H9 (cell line): ENCODE data around the gene TMEM163. TPM values are rescaled to one million over a fixed set of nuclear protein-coding genes. Genes with fewer than 3 reads are reported as not detected.

ENCODE experiments used
- DNase-seq: peaks from one replicate; pipeline ENCODE4 v3.0.0-alpha.2; 2017
- H2AFZ ChIP-seq: one replicate; pipeline ENCODE4 v1.6.1; 2013; ENCODE audit warnings: mild to moderate bottlenecking, low read length, control low read depth, moderate library complexity
- H2AK5ac ChIP-seq: 2 replicates; pipeline ENCODE4 v1.6.1; 2013; ENCODE audit warnings: low read length, control low read depth, mixed read lengths; ENCODE audit not compliant: insufficient read length
- H2BK120ac ChIP-seq: one replicate; pipeline ENCODE4 v1.6.1; 2013; ENCODE audit warnings: low read depth, mild to moderate bottlenecking, low read length, control low read depth, inconsistent platforms; ENCODE audit not compliant: poor library complexity, severe bottlenecking
- H2BK12ac ChIP-seq: 2 replicates; pipeline ENCODE4 v1.6.1; 2013; ENCODE audit warnings: low read length, control low read depth, mixed read lengths, low read depth; ENCODE audit not compliant: insufficient read length
- H2BK15ac ChIP-seq: 2 replicates; pipeline ENCODE4 v1.6.1; 2013; ENCODE audit warnings: low read depth, low read length, control low read depth
- H2BK20ac ChIP-seq: one replicate; pipeline ENCODE4 v1.6.1; 2013; ENCODE audit warnings: low read depth, mild to moderate bottlenecking, low read length, control low read depth, inconsistent platforms; ENCODE audit not compliant: poor library complexity, severe bottlenecking
- H2BK5ac ChIP-seq: 2 replicates; pipeline ENCODE4 v1.6.1; 2013; ENCODE audit warnings: low read length, control low read depth, mixed read lengths; ENCODE audit not compliant: insufficient read length
- H3K14ac ChIP-seq: 2 replicates; pipeline ENCODE4 v1.6.1; 2013; ENCODE audit warnings: low read length, control low read depth; ENCODE audit not compliant: insufficient read depth
- H3K18ac ChIP-seq: 2 replicates; pipeline ENCODE4 v1.6.1; 2013; ENCODE audit warnings: low read depth, mild to moderate bottlenecking, mixed read lengths, low read length, control low read depth; ENCODE audit not compliant: insufficient read length
- H3K23ac ChIP-seq: 2 replicates; pipeline ENCODE4 v1.6.1; 2013; ENCODE audit warnings: low read length, control low read depth, mixed read lengths, low read depth; ENCODE audit not compliant: insufficient read length
- H3K23me2 ChIP-seq: 2 replicates; pipeline ENCODE4 v1.6.1; 2013; ENCODE audit warnings: low read depth, mild to moderate bottlenecking, mixed read lengths, low read length, control low read depth; ENCODE audit not compliant: insufficient read length, poor library complexity, severe bottlenecking
- H3K27ac ChIP-seq: 2 replicates; pipeline ENCODE4 v1.5.1; 2013; ENCODE audit warnings: low read length, control low read depth, mixed read lengths, low read depth; ENCODE audit not compliant: insufficient read length
- H3K27me3 ChIP-seq: 2 replicates; pipeline ENCODE4 v1.6.1; 2013; ENCODE audit warnings: low read length, control low read depth, inconsistent platforms; ENCODE audit not compliant: insufficient read depth
- H3K4ac ChIP-seq: 2 replicates; pipeline ENCODE4 v1.6.1; 2013; ENCODE audit warnings: low read depth, mild to moderate bottlenecking, control low read depth, inconsistent platforms, low read length, moderate library complexity
- H3K4me1 ChIP-seq: 2 replicates; pipeline ENCODE4 v1.6.1; 2013; ENCODE audit warnings: low read length, control low read depth, inconsistent platforms; ENCODE audit not compliant: insufficient read depth
- H3K4me2 ChIP-seq: 2 replicates; pipeline ENCODE4 v1.6.1; 2013; ENCODE audit warnings: low read length, control low read depth, mixed read lengths; ENCODE audit not compliant: insufficient read length, insufficient read depth
- H3K56ac ChIP-seq: 2 replicates; pipeline ENCODE4 v1.6.1; 2013; ENCODE audit warnings: low read depth, mild to moderate bottlenecking, mixed read lengths, low read length, control low read depth; ENCODE audit not compliant: insufficient read length
- H3K79me1 ChIP-seq: 2 replicates; pipeline ENCODE4 v1.6.1; 2013; ENCODE audit warnings: low read depth, mild to moderate bottlenecking, moderate library complexity, low read length, control low read depth, inconsistent platforms; ENCODE audit not compliant: insufficient read depth, poor library complexity, severe bottlenecking
- H3K79me2 ChIP-seq: 2 replicates; pipeline ENCODE4 v1.6.1; 2013; ENCODE audit warnings: low read length, control low read depth, inconsistent platforms; ENCODE audit not compliant: insufficient read depth
- H3K9ac ChIP-seq: 2 replicates; pipeline ENCODE4 v1.6.1; 2013; ENCODE audit warnings: low read length, control low read depth, mixed read lengths; ENCODE audit not compliant: insufficient read length; ENCODE audit errors: extremely low read depth
- H3K9me3 ChIP-seq: one replicate; pipeline ENCODE4 v1.6.1; 2013; ENCODE audit warnings: low read depth, low read length, inconsistent platforms; ENCODE audit not compliant: control insufficient read depth
- H3T11ph ChIP-seq: one replicate; pipeline ENCODE4 v1.6.1; 2013; ENCODE audit warnings: mild to moderate bottlenecking, low read length, control low read depth, inconsistent platforms
- H4K20me1 ChIP-seq: one replicate; pipeline ENCODE4 v1.6.1; 2013; ENCODE audit not compliant: control insufficient read depth, insufficient read length, insufficient read depth
- H4K5ac ChIP-seq: 2 replicates; pipeline ENCODE4 v1.6.1; 2013; ENCODE audit warnings: low read depth, mild to moderate bottlenecking, mixed read lengths, low read length, control low read depth; ENCODE audit not compliant: insufficient read length
- H4K8ac ChIP-seq: replicated peaks from 2 replicates; pipeline ENCODE4 v1.6.1; 2013; ENCODE audit warnings: low read length, control low read depth, mixed read lengths, low read depth; ENCODE audit not compliant: insufficient read length
- H4K91ac ChIP-seq: 2 replicates; pipeline ENCODE4 v1.6.1; 2013; ENCODE audit warnings: low read depth, mild to moderate bottlenecking, moderate library complexity, mixed read lengths, low read length, control low read depth; ENCODE audit not compliant: insufficient read length
- H3K27ac Mint-ChIP-seq, 3 experiments: 2 replicates in 2 of 3; 3 replicates in 1 of 3; pipeline ENCODE4 v1.8.0; 2020 to 2021; ENCODE audit warnings: mixed read lengths in 3 of 3, mild to moderate bottlenecking in 1 of 3, moderate library complexity in 1 of 3
- H3K27me3 Mint-ChIP-seq: 2 replicates; pipeline ENCODE4 v1.8.0; 2021; ENCODE audit warnings: low read depth, mild to moderate bottlenecking, moderate library complexity, mixed read lengths
- H3K36me3 Mint-ChIP-seq, 3 experiments: 2 replicates in 2 of 3; 3 replicates in 1 of 3; pipeline ENCODE4 v1.8.0; 2020 to 2021; ENCODE audit warnings: low read depth in 3 of 3, mixed read lengths in 3 of 3; ENCODE audit not compliant: insufficient read depth in 1 of 3
- H3K4me1 Mint-ChIP-seq, 2 experiments: 2 replicates each; pipeline ENCODE4 v1.8.0; 2020; ENCODE audit warnings: mixed read lengths in 2 of 2
- H3K4me3 Mint-ChIP-seq, 2 experiments: 2 replicates in 1 of 2; 3 replicates in 1 of 2; pipeline ENCODE4 v1.8.0; 2020 to 2021; ENCODE audit warnings: mild to moderate bottlenecking in 2 of 2, mixed read lengths in 2 of 2, moderate library complexity in 1 of 2
- H3K9me3 Mint-ChIP-seq, 2 experiments: 2 replicates in 1 of 2; 3 replicates in 1 of 2; pipeline ENCODE4 v1.8.0; 2020; ENCODE audit warnings: mild to moderate bottlenecking in 2 of 2, mixed read lengths in 2 of 2, moderate library complexity in 1 of 2
- CTCF ChIP-seq: fragments of 200-600 bp; sonication (generic); conservative IDR thresholded peaks from 3 replicates; pipeline ENCODE4 v1.8.0; 2021; ENCODE audit warnings: antibody characterized with exemption, mild to moderate bottlenecking
- WGBS: extraction: QIAGEN DNeasy Blood & Tissue Kit; methylation state at CpG from one replicate; pipeline ENCODE4 v1.1.7; 2013; ENCODE audit warnings: missing lambda C conversion rate, low lambda C conversion rate, mixed read lengths; ENCODE audit not compliant: insufficient read length; ENCODE audit errors: extremely low coverage; 5-methylcytosine and 5-hydroxymethylcytosine counted together
- total RNA-seq: library from RNA; stranded (reverse); gene quantifications from 2 replicates; pipeline ENCODE4 v1.2.1, GENCODE V29; 2021

Gene TMEM163
- total RNA-seq, 1 experiment from 2014 or later, result 0.39 TPM

GRCh38 chr2:134764164-134764563 lies 45.4 kb upstream of the TMEM163 start:
- Mint-ChIP-seq H3K27ac (no peak overlapping the region), H3K4me1 (no peaks in the 10 kb centered on the region), H3K4me3 (no peak overlapping the region), H3K27me3 (no peaks in the 10 kb centered on the region), H3K36me3 (peaks cover 0 to 4% (median 3%) of the 10 kb centered on the region in 3 experiments; a peak in 3 of 7 replicates), H3K9me3 (peaks cover 7 to 10% of the 10 kb centered on the region in 2 experiments; a peak in 4 of 5 replicates)
- Histone ChIP-seq H4K5ac (no peak overlapping the region), H3K9me3 (no peaks in the 10 kb centered on the region), H2AK5ac (no peak overlapping the region), H3K23ac (no peak overlapping the region), H3K27ac (no peak overlapping the region), H3K18ac (no peak overlapping the region), H2BK20ac (no peak overlapping the region), H4K91ac (no peak overlapping the region), H3K4me1 (no peaks in the 10 kb centered on the region), H3K27me3 (no peaks in the 10 kb centered on the region), H4K8ac (no peak overlapping the region), H3K79me2 (no peaks in the 10 kb centered on the region), H3K14ac (no peak overlapping the region), H3K9ac (no peak overlapping the region), H3K79me1 (no peaks in the 10 kb centered on the region), H4K20me1 (no peaks in the 10 kb centered on the region), H3T11ph (no peak overlapping the region), H2AFZ (no peak overlapping the region), H3K56ac (no peak overlapping the region), H3K23me2 (no peaks in the 10 kb centered on the region), H2BK12ac (no peak overlapping the region), H2BK120ac (no peak overlapping the region), H2BK15ac (no peak overlapping the region), H3K4me2 (no peak overlapping the region), H3K4ac (no peak overlapping the region), H2BK5ac (no peak overlapping the region)
- TF ChIP-seq CTCF, result no peak
- no peak for DNase-seq
- WGBS, result no CpG with 5 or more reads among the region's 1 CpG
